Glomerular visceral epithelial cell (primary cell): ENCODE results near the gene NIM1K.
"Not testable (repeated sequence)": the region's sequence is repeated elsewhere in the genome, so short reads cannot be mapped to it uniquely, and the experiment has no call there.

Experiments used
- DNase-seq: peaks from one replicate; pipeline ENCODE4 v3.0.0-alpha.2; 2016; ENCODE audit errors: extremely low spot score

Gene NIM1K

DNA sequence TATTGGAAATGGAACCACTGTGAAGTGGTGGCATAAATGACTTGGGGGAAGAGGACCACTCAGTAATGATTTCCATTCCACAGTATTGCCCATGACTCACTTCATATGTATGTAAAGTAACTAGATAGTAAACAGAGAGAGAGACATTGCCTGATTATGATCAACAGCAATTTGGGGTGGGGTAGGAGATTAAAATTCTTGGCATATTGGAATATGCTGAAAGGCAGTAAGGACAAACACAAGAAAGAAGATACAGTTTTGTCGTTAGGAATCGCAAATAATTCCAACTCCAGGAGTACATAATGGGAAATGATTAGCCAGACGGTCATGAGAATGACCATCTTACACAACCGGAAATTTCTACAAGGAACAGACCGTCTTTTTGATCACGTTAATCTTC, 122.7 kb downstream of the NIM1K start:
- no peak for DNase-seq

DNA sequence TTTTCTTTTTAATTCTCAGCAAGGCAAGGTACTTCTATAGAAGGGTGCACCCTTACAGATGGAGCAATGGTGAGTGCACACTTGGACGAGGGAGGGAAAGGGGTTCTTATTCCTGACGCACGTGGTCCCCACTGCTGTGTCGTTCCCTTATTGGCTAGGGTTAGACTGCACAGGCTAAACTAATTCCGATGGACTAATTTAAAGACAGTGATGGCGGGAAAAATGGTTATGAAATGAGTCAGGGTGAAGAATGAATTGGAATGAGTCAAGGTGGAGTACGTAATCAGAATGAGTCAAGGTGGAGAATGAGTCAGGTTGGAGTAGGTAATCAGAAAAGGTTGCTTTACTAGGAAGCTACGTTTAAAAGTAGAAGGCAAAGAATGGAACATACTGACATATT, 123.2 kb downstream of the NIM1K start:
- peak; percentile 75 for DNase-seq

DNA sequence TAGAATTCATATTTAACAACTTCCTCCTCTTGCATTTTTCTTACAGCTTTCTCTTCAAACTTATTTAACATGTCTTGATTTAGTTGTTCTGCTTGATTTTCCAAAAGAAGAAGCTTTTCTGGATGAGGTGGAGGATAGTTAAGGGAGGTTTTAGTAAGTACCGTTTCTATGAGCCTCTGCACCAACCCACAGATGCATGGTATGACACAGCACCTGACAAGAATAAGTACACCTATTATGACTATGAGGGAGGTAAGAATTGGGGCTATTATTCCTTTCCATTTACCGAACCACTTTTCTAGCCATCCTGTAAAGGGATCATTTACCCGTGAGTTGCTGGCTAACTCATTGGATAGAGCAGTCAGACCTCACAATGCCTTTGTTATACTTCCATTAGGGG, 123.7 kb downstream of the NIM1K start:
- DNase-seq, result no peak

DNA sequence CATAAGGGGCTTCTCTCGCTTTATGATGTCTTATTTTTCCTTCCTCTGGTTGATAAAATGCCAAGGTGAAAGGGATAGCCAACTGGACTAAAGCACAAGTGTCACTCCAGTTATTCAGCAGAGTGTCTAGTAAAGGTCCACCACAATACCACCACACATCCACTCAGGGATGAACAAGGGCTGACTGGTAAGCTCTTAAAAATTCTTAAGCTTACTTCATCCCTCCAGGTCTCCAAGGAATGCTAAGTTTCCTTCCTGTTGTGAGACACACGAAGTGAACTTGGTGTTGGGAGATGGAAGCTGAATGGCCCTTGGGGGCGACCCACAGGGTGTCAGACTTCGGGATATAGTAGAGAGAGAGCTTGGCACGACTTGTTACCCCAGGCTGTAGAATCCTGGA, 124.4 kb downstream of the NIM1K start:
- peak; percentile 16 for DNase-seq

DNA sequence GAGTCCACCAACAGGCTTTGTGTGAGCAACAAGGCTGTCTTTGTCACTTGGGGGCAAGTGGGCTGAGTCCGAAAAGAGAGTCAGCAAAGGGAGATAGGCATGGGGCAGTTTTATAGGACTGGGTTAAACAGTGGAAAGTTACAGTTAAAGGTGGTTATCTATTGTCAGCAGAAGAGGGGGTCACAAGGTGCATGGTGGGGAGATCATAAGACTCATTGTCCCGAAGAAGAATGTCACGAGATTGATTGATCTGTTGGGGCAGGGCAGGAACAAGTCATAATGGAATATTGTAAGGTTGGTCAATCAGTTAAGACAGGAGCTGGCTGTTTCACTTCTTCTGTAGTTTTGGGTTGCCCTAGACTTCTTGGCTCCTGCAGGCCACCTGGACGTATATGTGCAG, 128.8 kb downstream of the NIM1K start:
- DNase-seq, result no peak

DNA sequence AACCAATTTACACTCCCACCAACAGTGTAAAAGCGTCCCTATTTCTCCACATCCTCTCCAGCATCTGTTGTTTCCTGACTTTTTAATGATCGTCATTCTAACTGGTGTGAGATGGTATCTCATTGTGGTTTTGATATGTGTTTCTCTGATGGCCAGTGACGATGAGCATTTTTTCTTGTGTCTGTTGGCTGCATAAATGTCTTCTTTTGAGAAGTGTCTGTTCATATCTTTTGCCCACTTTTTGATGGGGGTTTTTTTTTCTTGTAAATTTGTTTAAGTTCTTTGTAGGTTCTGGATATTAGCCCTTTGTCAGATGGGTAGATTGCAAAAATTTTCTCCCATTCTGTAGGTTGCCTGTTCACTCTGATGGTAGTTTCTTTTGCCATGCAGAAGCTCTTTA, 131.5 kb downstream of the NIM1K start:
- not testable (repeated sequence) for DNase-seq

DNA sequence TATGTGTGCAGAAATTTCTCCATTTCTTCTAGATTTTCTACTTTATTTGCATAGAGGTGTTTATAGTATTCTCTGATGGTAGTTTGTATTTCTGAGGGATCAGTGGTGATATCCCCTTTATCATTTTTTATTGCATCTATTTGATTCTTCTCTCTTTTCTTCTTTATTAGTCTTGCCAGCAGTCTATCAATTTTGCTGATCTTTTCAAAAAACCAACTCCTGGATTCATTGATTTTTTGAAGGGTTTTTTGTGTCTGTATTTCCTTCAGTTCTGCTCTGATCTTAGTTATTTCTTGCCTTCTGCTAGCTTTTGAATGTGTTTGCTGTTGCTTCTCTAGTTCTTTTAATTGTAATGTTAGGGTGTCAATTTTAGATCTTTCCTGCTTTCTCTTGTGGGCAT, 133.6 kb downstream of the NIM1K start:
- DNase-seq, result not testable (repeated sequence)
